Endothelial cell of umbilical vein (primary cell): ENCODE measurements around the gene EEF1AKMT3. TPM values are rescaled to one million over a fixed set of nuclear protein-coding genes. Genes with fewer than 3 reads are reported as not detected.

Experiments
- BruUV-seq: library from RNA; stranded (reverse); fragments of 400-500 nt; replicated peaks from 2 replicates; lab custom pipeline; 2021; lab: Mats Ljungman, UMichigan
- CTCF ChIA-PET: fragments of 300-600, 350-600 bp; sonication (Branson Sonifier 250); formaldehyde crosslinking; loops from one replicate; lab custom pipeline; 2021; ENCODE audit warnings: antibody characterized with exemption, inconsistent platforms; lab: Charles Lee
- POLR2A ChIA-PET: fragments of 300-600, 350-600 bp; sonication (Branson Sonifier 250); formaldehyde crosslinking; loops from one replicate; lab custom pipeline; 2021; ENCODE audit warnings: antibody characterized with exemption, inconsistent platforms; lab: Charles Lee
- DNase-seq: peaks from one replicate; pipeline ENCODE4 v3.0.0-alpha.2; 2011; ENCODE audit warnings: low read depth, low spot score
- FAIRE-seq: peaks from 2 replicates; lab custom pipeline; 2011; peaks lifted over from hg19 to GRCh38; lab: Jason Lieb, UNC
- H2AFZ ChIP-seq: 2 replicates; pipeline ENCODE4 v1.6.0; 2012; ENCODE audit warnings: low read depth, low read length, control low read depth, inconsistent platforms
- H3K27ac ChIP-seq: 2 replicates; pipeline ENCODE4 v1.5.1; 2011; ENCODE audit warnings: low read depth, mild to moderate bottlenecking, control low read depth, low read length, moderate library complexity; ENCODE audit not compliant: insufficient read depth
- H3K27me3 ChIP-seq, 2 experiments: 2 replicates each; pipeline versions ENCODE4 v1.6.0 to v1.6.1; 2011; ENCODE audit warnings: low read length in 2 of 2, mixed read lengths in 1 of 2; ENCODE audit not compliant: control insufficient read depth in 2 of 2, insufficient read depth in 2 of 2
- H3K36me3 ChIP-seq, 2 experiments: 2 replicates in 1 of 2; 3 replicates in 1 of 2; pipeline ENCODE4 v1.5.1; 2011; ENCODE audit warnings: low read length in 2 of 2, mild to moderate bottlenecking in 1 of 2, moderate library complexity in 1 of 2; ENCODE audit not compliant: control insufficient read depth in 2 of 2, insufficient read depth in 2 of 2; ENCODE audit errors: extremely low read depth in 1 of 2
- H3K4me1 ChIP-seq: 3 replicates; pipeline ENCODE4 v1.5.1; 2011; ENCODE audit warnings: mild to moderate bottlenecking, low read length; ENCODE audit not compliant: control insufficient read depth, insufficient read depth; ENCODE audit errors: extremely low read depth
- H3K4me2 ChIP-seq: 2 replicates; pipeline ENCODE4 v1.6.1; 2011; ENCODE audit warnings: low read length, control low read depth, mixed read lengths; ENCODE audit not compliant: insufficient read depth
- H3K4me3 ChIP-seq, 3 experiments: fragments of 200-600 bp in 1 of 3; sonication (generic), shearing (Covaris generic) in 1 of 3; replicated peaks in 1 of 3; 2 replicates each; pipeline ENCODE4 v1.5.1; 2011 to 2016; ENCODE audit warnings: control low read depth in 3 of 3, low read length in 3 of 3, mild to moderate bottlenecking in 2 of 3, inconsistent platforms in 1 of 3, low read depth in 1 of 3, moderate library complexity in 1 of 3; ENCODE audit not compliant: insufficient read depth in 1 of 3
- H3K79me2 ChIP-seq: 2 replicates; pipeline ENCODE4 v1.6.0; 2012; ENCODE audit warnings: low read length, inconsistent platforms; ENCODE audit not compliant: control insufficient read depth, insufficient read depth
- H3K9ac ChIP-seq: replicated peaks from 2 replicates; pipeline ENCODE3; 2011; ENCODE audit warnings: low read length, control low read depth; ENCODE audit not compliant: insufficient read depth; ENCODE audit errors: extremely low read depth
- H3K9me1 ChIP-seq: replicated peaks from 3 replicates; pipeline ENCODE4 v1.6.0; 2011; ENCODE audit warnings: mild to moderate bottlenecking, low read length; ENCODE audit not compliant: control insufficient read depth, insufficient read depth; ENCODE audit errors: extremely low read depth
- H3K9me3 ChIP-seq: replicated peaks from 2 replicates; pipeline ENCODE4 v1.5.1; 2012; ENCODE audit warnings: low read length, inconsistent platforms; ENCODE audit not compliant: control insufficient read depth, insufficient read depth
- H4K20me1 ChIP-seq: replicated peaks from 2 replicates; pipeline ENCODE3; 2011; ENCODE audit warnings: mild to moderate bottlenecking, low read length; ENCODE audit not compliant: control insufficient read depth, insufficient read depth; ENCODE audit errors: extremely low read depth
- EZH2 ChIP-seq: IDR thresholded peaks from 2 replicates; pipeline ENCODE4 v1.6.1; 2012; ENCODE audit warnings: borderline replicate concordance, low read depth, mild to moderate bottlenecking, moderate library complexity, low read length, inconsistent platforms; ENCODE audit not compliant: severe bottlenecking
- FOS ChIP-seq: IDR thresholded peaks from 2 replicates; pipeline ENCODE4 v1.6.1; 2011; ENCODE audit warnings: mild to moderate bottlenecking, low read length, moderate library complexity, borderline replicate concordance; ENCODE audit not compliant: insufficient read depth
- JUN ChIP-seq: IDR thresholded peaks from 2 replicates; pipeline ENCODE4 v1.6.1; 2011; ENCODE audit warnings: borderline replicate concordance, low read depth; ENCODE audit not compliant: insufficient read length, insufficient read depth
- MYC ChIP-seq: IDR thresholded peaks from one replicate; pipeline ENCODE4 v1.6.1; 2011; ENCODE audit warnings: mild to moderate bottlenecking, low read depth, low read length
- POLR2AphosphoS5 ChIP-seq: IDR thresholded peaks from 2 replicates; pipeline ENCODE4 v1.6.1; 2012; ENCODE audit warnings: low read depth, mild to moderate bottlenecking, control low read depth, low read length, moderate library complexity; ENCODE audit not compliant: insufficient read depth
- dilution Hi-C: fragments of 300-500 bp; cut with MboI; formaldehyde crosslinking; loops from one replicate; pipeline ENCODE4 v1.15.0; 2019; ENCODE audit warnings: low sequenced_read_pairs; ENCODE audit not compliant: extremely low pct_ligation_motif_present
- intact Hi-C: fragments of 100-400 bp; cut with micrococcal nuclease; formaldehyde crosslinking; loops from one replicate; pipeline ENCODE4 v1.10.0; 2022
- polyA plus RNA-seq, 4 experiments: library from polyadenylated mRNA; depleted of rRNA in 3 of 4; stranded (reverse) in 3 of 4; unstranded in 1 of 4; fragments of >200 nt; gene quantifications; 2 replicates each; pipeline versions ENCODE4 v1.2.1 to v1.2.3, GENCODE V29; 2011 to 2012; ENCODE audit warnings: missing spikeins in 1 of 4
- total RNA-seq: library from RNA; stranded (reverse); gene quantifications from 2 replicates; pipeline ENCODE4 v1.2.3, GENCODE V29; 2021
- TF ChIP-seq, protein P1 (sequence below), 2 donors: IDR thresholded peaks; 1 replicate in 1 of 2; 2 replicates in 1 of 2; pipeline ENCODE4 v1.5.1; 2011; ENCODE audit warnings: low read length in 2 of 2, mild to moderate bottlenecking in 2 of 2, moderate library complexity in 2 of 2, control low read depth in 1 of 2, inconsistent platforms in 1 of 2, low read depth in 1 of 2; ENCODE audit not compliant: insufficient read depth in 1 of 2; ENCODE audit errors: extremely low read depth in 1 of 2

EEF1AKMT3 gene
- total and polyA plus RNA-seq, 2 donors (not counting 3 experiments of a cell fraction or from before 2014, with no cell fraction given): 7.9 to 8.8 TPM

- H3K27me3 ChIP-seq: no peaks in the 10 kb centered on the region
- H4K20me1 ChIP-seq: no peaks in the 10 kb centered on the region
- TF ChIP-seq, protein P1, sequence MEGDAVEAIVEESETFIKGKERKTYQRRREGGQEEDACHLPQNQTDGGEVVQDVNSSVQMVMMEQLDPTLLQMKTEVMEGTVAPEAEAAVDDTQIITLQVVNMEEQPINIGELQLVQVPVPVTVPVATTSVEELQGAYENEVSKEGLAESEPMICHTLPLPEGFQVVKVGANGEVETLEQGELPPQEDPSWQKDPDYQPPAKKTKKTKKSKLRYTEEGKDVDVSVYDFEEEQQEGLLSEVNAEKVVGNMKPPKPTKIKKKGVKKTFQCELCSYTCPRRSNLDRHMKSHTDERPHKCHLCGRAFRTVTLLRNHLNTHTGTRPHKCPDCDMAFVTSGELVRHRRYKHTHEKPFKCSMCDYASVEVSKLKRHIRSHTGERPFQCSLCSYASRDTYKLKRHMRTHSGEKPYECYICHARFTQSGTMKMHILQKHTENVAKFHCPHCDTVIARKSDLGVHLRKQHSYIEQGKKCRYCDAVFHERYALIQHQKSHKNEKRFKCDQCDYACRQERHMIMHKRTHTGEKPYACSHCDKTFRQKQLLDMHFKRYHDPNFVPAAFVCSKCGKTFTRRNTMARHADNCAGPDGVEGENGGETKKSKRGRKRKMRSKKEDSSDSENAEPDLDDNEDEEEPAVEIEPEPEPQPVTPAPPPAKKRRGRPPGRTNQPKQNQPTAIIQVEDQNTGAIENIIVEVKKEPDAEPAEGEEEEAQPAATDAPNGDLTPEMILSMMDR (IDR thresholded peaks at IDR 0.05; ENCODE audit: extremely low read depth in 1 of 2, insufficient read depth in 1 of 2, low read depth in 1 of 2, low read length in 2 of 2): no peak
- TF ChIP-seq POLR2AphosphoS5 (no peak), FOS (no peak), MYC (no peak), JUN (no peak), EZH2 (no peak)
- H3K9me1 ChIP-seq: no peaks in the 10 kb centered on the region
- intact Hi-C loops (no loop called here), dilution Hi-C loops (no loop called here)
- H3K4me3 ChIP-seq: no peak overlapping the region
- DNase-seq (no peak), FAIRE-seq (no peak)
- H3K9ac ChIP-seq: no peak overlapping the region
- H2AFZ ChIP-seq: no peak overlapping the region
- H3K9me3 ChIP-seq: no peaks in the 10 kb centered on the region
- ChIA-PET POLR2A (interaction anchor here (0.6 kb wide), 1 partner anchor 38 kb away, joined by 4 read pairs; no protein-coding TSS in a partner anchor), CTCF (interaction anchor here (1.0 to 2.7 kb wide), 2 partner anchors 23 to 53 kb away, joined by 3 to 8 read pairs; no protein-coding TSS in a partner anchor)
- no TSS peak for BruUV-seq
- H3K27ac ChIP-seq: no peak overlapping the region
- peaks cover 14% of the 10 kb centered on the region for H3K79me2 ChIP-seq
- peaks cover 7% of the 10 kb centered on the region for H3K4me1 ChIP-seq
- peaks cover 0 to 3% of the 10 kb centered on the region in 2 experiments for H3K36me3 ChIP-seq
- no peak overlapping the region for H3K4me2 ChIP-seq
Observed at GRCh38 chr12:57779736-57780135, 7.3 kb downstream of the EEF1AKMT3 start.
